PC-3 (cell line): ENCODE measurements around the gene SMCO4.

Source experiments
- EZH2 ChIP-seq: fragments of 300-600 bp; sonication (generic); IDR thresholded peaks from one replicate; pipeline ENCODE4 v1.6.1; 2017; ENCODE audit warnings: antibody characterized with exemption, mild to moderate bottlenecking, low read length; ENCODE audit not compliant: unreplicated experiment
- TF ChIP-seq, protein P1 (sequence below): fragments of 300-600 bp; sonication (generic); conservative IDR thresholded peaks from 2 replicates; pipeline ENCODE4 v1.5.1; 2017; ENCODE audit warnings: antibody characterized with exemption, low read depth, mild to moderate bottlenecking, low read length

DNA sequence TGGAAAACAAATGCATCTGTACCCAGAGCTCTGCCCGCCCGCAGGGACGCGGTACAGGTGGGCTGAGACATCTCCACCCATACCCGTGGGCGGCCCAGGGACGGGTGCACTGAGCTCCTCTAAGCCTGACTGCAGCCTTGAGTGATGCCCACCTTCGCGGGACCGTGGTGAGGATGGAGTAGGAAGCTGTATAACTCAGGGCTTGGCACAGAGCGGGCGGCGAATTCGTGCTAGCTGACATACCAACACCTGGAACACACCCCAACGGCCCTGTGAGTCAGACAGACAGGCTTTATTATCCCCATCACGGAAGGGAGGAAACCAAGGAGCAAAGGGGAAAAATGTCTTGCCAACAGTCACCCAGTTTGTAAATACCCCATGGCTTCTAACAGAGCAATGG, 61.9 kb downstream of the SMCO4 start:
- TF ChIP-seq, protein P1, sequence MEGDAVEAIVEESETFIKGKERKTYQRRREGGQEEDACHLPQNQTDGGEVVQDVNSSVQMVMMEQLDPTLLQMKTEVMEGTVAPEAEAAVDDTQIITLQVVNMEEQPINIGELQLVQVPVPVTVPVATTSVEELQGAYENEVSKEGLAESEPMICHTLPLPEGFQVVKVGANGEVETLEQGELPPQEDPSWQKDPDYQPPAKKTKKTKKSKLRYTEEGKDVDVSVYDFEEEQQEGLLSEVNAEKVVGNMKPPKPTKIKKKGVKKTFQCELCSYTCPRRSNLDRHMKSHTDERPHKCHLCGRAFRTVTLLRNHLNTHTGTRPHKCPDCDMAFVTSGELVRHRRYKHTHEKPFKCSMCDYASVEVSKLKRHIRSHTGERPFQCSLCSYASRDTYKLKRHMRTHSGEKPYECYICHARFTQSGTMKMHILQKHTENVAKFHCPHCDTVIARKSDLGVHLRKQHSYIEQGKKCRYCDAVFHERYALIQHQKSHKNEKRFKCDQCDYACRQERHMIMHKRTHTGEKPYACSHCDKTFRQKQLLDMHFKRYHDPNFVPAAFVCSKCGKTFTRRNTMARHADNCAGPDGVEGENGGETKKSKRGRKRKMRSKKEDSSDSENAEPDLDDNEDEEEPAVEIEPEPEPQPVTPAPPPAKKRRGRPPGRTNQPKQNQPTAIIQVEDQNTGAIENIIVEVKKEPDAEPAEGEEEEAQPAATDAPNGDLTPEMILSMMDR, result no peak
- no peak for TF ChIP-seq EZH2
